ENCODE data around the gene PDIK1L. TPM values are rescaled to one million over a fixed set of nuclear protein-coding genes. Genes with fewer than 3 reads are reported as not detected.

PDIK1L gene
- total and polyA plus RNA-seq, 4 experiments from 2014 or later, result 5.5 to 25.0 (median 14.4) TPM

DNA sequence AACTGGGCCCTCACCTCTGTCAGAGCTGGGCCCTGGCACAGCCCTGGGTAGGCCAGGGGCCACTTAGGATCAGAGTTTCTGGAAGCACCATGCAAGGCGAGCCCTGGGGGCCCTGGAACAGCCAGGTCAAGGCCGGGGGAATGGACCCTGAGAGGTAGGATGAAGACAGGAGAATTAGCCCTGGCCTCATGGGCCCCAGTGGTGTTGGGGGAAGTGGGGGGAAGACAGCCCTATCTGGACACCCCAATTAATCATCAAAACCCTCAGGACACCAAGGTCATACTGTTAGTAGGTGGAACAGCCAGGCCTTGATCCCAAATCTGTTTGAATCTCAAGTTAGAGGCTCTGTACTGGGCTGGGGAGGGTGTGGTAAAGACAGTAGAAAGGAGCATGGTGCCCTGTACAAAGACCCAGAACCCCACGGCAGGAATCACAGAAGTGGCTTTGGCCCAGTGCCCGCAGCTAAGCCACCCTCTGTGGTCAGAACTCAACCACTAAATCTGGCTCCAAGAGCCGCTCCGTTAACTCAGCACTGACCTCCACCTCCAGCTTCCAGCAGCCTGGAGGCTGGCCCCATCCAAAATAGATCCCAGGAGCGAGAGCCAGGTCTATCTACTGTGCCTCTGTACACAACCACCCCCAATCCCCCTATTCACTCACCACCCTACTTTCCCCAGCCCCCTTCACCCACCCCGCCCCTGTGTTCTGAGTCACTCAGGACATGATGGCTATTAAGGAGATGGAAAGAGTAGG lies 30.2 kb upstream of the PDIK1L start:
- H3K9me3 ChIP-seq (ENCODE audit: control insufficient read depth in 1 of 2, low read length in 2 of 2), result no peaks in the 10 kb centered on the region
- ChIA-PET CTCF (ENCODE audit: partially characterized antibody) (no interaction called here), POLR2A (ENCODE audit: partially characterized antibody) (no interaction called here)
- H3K4me1 Mint-ChIP-seq, result no peaks in the 10 kb centered on the region
- no peak overlapping the region for H3K27ac ChIP-seq (ENCODE audit: low read depth, low read length)
- no peaks in the 10 kb centered on the region for H3K36me3 Mint-ChIP-seq
- no peak overlapping the region for H3K4me3 Mint-ChIP-seq
- H3K4me3 ChIP-seq (ENCODE audit: low read length in 2 of 2), result no peak overlapping the region
- no peak overlapping the region for H3K27ac Mint-ChIP-seq
- H3K27me3 Mint-ChIP-seq, result peaks cover 12 to 29% of the 10 kb centered on the region in 2 donors
- peaks cover 4% of the 10 kb centered on the region for H3K27me3 ChIP-seq (ENCODE audit: insufficient read depth, low read length)
- no peaks in the 10 kb centered on the region for H3K4me1 ChIP-seq (ENCODE audit: insufficient read depth, low read length)
- no peak for DNase-seq
- intact Hi-C loops (cut with micrococcal nuclease), result no loop called here
- peaks cover 0 to 3% (median 0%) of the 10 kb centered on the region in 8 donors for H3K9me3 Mint-ChIP-seq
- H3K36me3 ChIP-seq (ENCODE audit: insufficient read depth, low read length), result no peaks in the 10 kb centered on the region

DNA sequence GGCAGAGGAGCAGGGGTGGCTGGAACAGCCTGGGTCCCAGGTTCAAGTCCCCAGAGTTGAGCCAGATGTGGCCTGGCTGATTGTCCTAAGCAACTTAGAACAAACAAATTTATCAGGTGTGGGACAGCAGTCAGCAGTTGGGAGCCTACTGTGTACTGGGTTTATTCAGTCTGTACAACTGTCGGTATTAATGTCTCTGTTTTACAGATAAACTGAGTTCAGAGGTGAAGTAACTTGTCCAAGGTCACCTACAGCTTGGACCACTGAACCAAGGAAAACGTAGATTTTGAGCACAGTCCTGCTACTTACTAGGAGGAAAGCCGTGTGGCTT lies 29.6 kb upstream of the PDIK1L start:
- Histone ChIP-seq H3K27ac (ENCODE audit: low read depth, low read length) (no peak overlapping the region), H3K36me3 (ENCODE audit: insufficient read depth, low read length) (no peaks in the 10 kb centered on the region), H3K4me3 (ENCODE audit: low read length in 2 of 2) (no peak overlapping the region), H3K9me3 (ENCODE audit: control insufficient read depth in 1 of 2, low read length in 2 of 2) (no peaks in the 10 kb centered on the region), H3K4me1 (ENCODE audit: insufficient read depth, low read length) (no peaks in the 10 kb centered on the region), H3K27me3 (ENCODE audit: insufficient read depth, low read length) (peaks cover 4% of the 10 kb centered on the region)
- Mint-ChIP-seq H3K36me3 (no peaks in the 10 kb centered on the region), H3K4me3 (no peak overlapping the region), H3K27me3 (peaks cover 11 to 30% of the 10 kb centered on the region in 2 donors), H3K9me3 (peaks cover 0 to 3% (median 0%) of the 10 kb centered on the region in 8 donors), H3K4me1 (no peaks in the 10 kb centered on the region), H3K27ac (no peak overlapping the region)
- ChIA-PET CTCF (ENCODE audit: partially characterized antibody) (no interaction called here), POLR2A (ENCODE audit: partially characterized antibody) (no interaction called here)
- intact Hi-C loops (cut with micrococcal nuclease), result no loop called here
- DNase-seq, result no peak

DNA sequence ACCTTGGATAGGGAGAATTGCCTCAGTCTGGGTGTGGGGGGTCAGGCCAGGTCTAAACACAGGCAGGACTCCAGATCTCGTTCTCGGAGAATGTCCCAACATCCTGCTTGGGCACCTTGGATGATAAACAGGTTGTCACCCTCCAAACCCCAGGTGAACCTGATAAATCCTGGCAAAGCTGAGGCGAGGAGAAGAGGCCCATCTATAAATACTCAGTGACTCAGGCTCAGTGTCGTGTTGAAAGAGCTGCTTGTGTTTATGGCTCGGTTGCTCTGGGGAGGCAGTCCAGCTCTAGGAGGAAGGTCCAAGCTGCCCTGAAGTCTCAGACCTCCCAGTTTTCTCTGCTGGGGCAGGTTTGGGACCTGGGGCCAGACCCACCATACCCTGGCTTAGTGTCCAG lies 28.4 kb upstream of the PDIK1L start:
- intact Hi-C loops (cut with micrococcal nuclease), result no loop called here
- H3K36me3 ChIP-seq (ENCODE audit: insufficient read depth, low read length), result no peaks in the 10 kb centered on the region
- H3K27ac Mint-ChIP-seq, result no peak overlapping the region
- no peaks in the 10 kb centered on the region for H3K4me1 ChIP-seq (ENCODE audit: insufficient read depth, low read length)
- CTCF ChIA-PET (ENCODE audit: partially characterized antibody), result interaction anchor here (1.9 kb wide), 1 partner anchor 62 kb away, joined by 5 read pairs; no protein-coding TSS in a partner anchor
- POLR2A ChIA-PET (ENCODE audit: partially characterized antibody), result no interaction called here
- no peak for DNase-seq
- no peak overlapping the region for H3K4me3 Mint-ChIP-seq
- peaks cover 10 to 24% of the 10 kb centered on the region in 2 donors for H3K27me3 Mint-ChIP-seq
- H3K9me3 Mint-ChIP-seq, result no peaks in the 10 kb centered on the region
- no peak overlapping the region for H3K27ac ChIP-seq (ENCODE audit: low read depth, low read length)
- peaks cover 4% of the 10 kb centered on the region for H3K27me3 ChIP-seq (ENCODE audit: insufficient read depth, low read length)
- no peaks in the 10 kb centered on the region for H3K4me1 Mint-ChIP-seq
- no peaks in the 10 kb centered on the region for H3K9me3 ChIP-seq (ENCODE audit: control insufficient read depth in 1 of 2, low read length in 2 of 2)
- H3K36me3 Mint-ChIP-seq, result no peaks in the 10 kb centered on the region
- no peak overlapping the region for H3K4me3 ChIP-seq (ENCODE audit: low read length in 2 of 2)

DNA sequence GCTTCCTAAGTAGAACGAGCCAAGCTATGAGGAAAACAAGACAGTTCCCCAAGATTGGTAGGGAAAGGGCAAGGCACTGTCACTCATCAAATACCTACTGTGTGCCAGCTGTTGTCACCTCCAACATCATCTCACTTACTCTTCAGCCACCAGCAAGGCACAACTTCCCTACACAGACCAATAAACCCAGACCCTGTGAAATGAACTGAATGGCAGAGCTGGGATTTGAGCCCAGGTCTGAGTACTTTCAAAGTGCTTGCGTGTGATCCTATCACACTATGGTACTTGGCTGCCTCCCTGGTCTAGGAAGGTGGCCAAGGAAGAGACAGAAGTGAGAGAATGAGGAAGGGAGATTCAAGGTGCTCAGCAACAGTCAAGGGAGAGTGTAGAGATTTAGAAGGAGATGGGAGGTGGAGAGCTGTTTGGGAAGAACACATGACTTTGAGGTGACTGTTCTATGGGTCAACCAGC lies 27.5 kb upstream of the PDIK1L start:
- CTCF ChIA-PET (ENCODE audit: partially characterized antibody), result interaction anchor here (1.0 to 1.9 kb wide), 2 partner anchors 15 to 61 kb away, joined by 3 to 5 read pairs; no protein-coding TSS in a partner anchor
- Histone ChIP-seq H3K4me1 (ENCODE audit: insufficient read depth, low read length) (no peaks in the 10 kb centered on the region), H3K27ac (ENCODE audit: low read depth, low read length) (no peak overlapping the region), H3K36me3 (ENCODE audit: insufficient read depth, low read length) (no peaks in the 10 kb centered on the region), H3K4me3 (ENCODE audit: low read length in 2 of 2) (no peak overlapping the region), H3K27me3 (ENCODE audit: insufficient read depth, low read length) (peaks cover 4% of the 10 kb centered on the region), H3K9me3 (ENCODE audit: control insufficient read depth in 1 of 2, low read length in 2 of 2) (no peaks in the 10 kb centered on the region)
- DNase-seq, result no peak
- intact Hi-C loops (cut with micrococcal nuclease), result no loop called here
- Mint-ChIP-seq H3K4me3 (no peak overlapping the region), H3K27ac (no peak overlapping the region), H3K9me3 (peaks cover 0 to 2% (median 0%) of the 10 kb centered on the region in 8 donors), H3K27me3 (peaks cover 10 to 19% of the 10 kb centered on the region in 2 donors), H3K4me1 (no peaks in the 10 kb centered on the region), H3K36me3 (no peaks in the 10 kb centered on the region)
- POLR2A ChIA-PET (ENCODE audit: partially characterized antibody), result no interaction called here

DNA sequence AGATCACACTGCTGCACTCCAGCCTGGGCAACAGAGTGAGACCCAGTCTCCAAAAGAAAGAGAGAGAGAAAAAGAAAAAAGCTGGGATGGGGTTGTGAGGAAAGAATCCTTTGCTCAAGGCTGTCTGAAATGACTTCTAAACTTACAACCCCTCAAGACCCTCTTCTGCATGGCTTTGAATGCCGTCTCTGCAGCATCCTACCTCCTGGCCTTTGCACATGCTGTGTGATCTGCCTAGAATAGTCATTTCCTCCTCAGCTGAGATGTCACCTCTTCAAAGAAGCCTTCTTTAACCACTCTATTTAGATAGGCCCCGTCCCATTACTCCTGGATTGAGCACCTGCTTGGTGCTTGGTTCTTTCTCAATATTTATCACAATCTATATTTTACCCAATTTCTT lies 26.8 kb upstream of the PDIK1L start:
- H3K4me3 ChIP-seq (ENCODE audit: low read length in 2 of 2), result no peak overlapping the region
- H3K4me1 Mint-ChIP-seq, result no peaks in the 10 kb centered on the region
- H3K36me3 ChIP-seq (ENCODE audit: insufficient read depth, low read length), result no peaks in the 10 kb centered on the region
- H3K27ac Mint-ChIP-seq, result no peak overlapping the region
- intact Hi-C loops (cut with micrococcal nuclease), result no loop called here
- H3K27me3 Mint-ChIP-seq, result peaks cover 11 to 22% of the 10 kb centered on the region in 2 donors
- H3K4me3 Mint-ChIP-seq, result no peak overlapping the region
- peaks cover 0 to 2% (median 0%) of the 10 kb centered on the region in 8 donors for H3K9me3 Mint-ChIP-seq
- H3K27me3 ChIP-seq (ENCODE audit: insufficient read depth, low read length), result peaks cover 4% of the 10 kb centered on the region
- DNase-seq, result no peak
- CTCF ChIA-PET (ENCODE audit: partially characterized antibody), result no interaction called here
- POLR2A ChIA-PET (ENCODE audit: partially characterized antibody), result interaction anchor here (0.6 kb wide), 1 partner anchor 75 kb away, joined by 5 read pairs; no protein-coding TSS in a partner anchor
- H3K36me3 Mint-ChIP-seq, result no peaks in the 10 kb centered on the region
- H3K27ac ChIP-seq (ENCODE audit: low read depth, low read length), result no peak overlapping the region
- no peaks in the 10 kb centered on the region for H3K9me3 ChIP-seq (ENCODE audit: control insufficient read depth in 1 of 2, low read length in 2 of 2)
- no peaks in the 10 kb centered on the region for H3K4me1 ChIP-seq (ENCODE audit: insufficient read depth, low read length)

DNA sequence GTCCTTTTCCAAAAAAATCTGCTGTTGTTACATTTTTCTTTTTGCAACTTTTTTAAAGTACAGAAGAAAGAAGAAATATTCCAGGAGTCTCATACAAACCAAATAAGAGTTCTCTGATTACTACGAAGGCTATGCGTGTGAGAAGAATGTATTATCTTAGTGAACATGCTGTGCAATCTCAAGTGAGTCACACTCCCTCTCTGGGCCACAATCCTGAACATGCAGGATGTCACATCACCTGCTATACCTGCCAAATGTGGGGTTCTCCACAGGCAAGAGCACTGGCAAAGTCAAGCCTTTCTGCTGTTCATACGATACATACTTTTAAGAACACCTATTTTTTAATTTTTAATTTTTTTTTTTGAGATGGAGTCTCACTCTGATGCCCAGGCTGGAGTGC lies 22.5 kb upstream of the PDIK1L start:
- Mint-ChIP-seq H3K27ac (no peak overlapping the region), H3K4me1 (no peaks in the 10 kb centered on the region), H3K36me3 (no peaks in the 10 kb centered on the region), H3K9me3 (peaks cover 0 to 2% (median 0%) of the 10 kb centered on the region in 8 donors), H3K4me3 (no peak overlapping the region), H3K27me3 (peaks cover 17 to 34% of the 10 kb centered on the region in 2 donors)
- POLR2A ChIA-PET (ENCODE audit: partially characterized antibody), result no interaction called here
- intact Hi-C loops (cut with micrococcal nuclease), result no loop called here
- Histone ChIP-seq H3K36me3 (ENCODE audit: insufficient read depth, low read length) (no peaks in the 10 kb centered on the region), H3K9me3 (ENCODE audit: control insufficient read depth in 1 of 2, low read length in 2 of 2) (no peaks in the 10 kb centered on the region), H3K27ac (ENCODE audit: low read depth, low read length) (no peak overlapping the region), H3K4me3 (ENCODE audit: low read length in 2 of 2) (no peak overlapping the region), H3K4me1 (ENCODE audit: insufficient read depth, low read length) (no peaks in the 10 kb centered on the region), H3K27me3 (ENCODE audit: insufficient read depth, low read length) (no peaks in the 10 kb centered on the region)
- DNase-seq, result no peak
- CTCF ChIA-PET (ENCODE audit: partially characterized antibody), result no interaction called here

DNA sequence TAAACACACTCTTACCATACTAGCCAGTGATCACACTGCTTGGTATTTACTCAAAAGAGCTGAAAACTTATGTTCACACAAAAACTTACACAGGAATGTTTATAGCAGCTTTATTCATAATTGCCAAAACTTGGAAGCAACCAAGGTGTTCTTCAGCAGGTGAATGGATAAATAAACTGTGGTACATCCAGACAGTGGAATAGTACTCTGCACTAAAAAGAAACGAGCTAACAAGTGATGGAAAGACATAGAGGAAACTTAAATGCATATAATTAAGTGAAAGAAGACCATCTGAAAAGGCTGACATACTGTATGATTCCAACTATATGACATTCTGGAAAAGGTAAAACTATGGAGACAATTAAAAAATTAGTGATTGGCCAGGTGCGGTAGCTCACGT lies 20.7 kb upstream of the PDIK1L start:
- intact Hi-C loops (cut with micrococcal nuclease), result no loop called here
- DNase-seq, result no peak
- Mint-ChIP-seq H3K4me3 (no peak overlapping the region), H3K27ac (no peak overlapping the region), H3K9me3 (peaks cover 0 to 2% (median 0%) of the 10 kb centered on the region in 8 donors), H3K36me3 (no peaks in the 10 kb centered on the region), H3K27me3 (peaks cover 12 to 24% of the 10 kb centered on the region in 2 donors), H3K4me1 (no peaks in the 10 kb centered on the region)
- Histone ChIP-seq H3K4me1 (ENCODE audit: insufficient read depth, low read length) (no peaks in the 10 kb centered on the region), H3K27me3 (ENCODE audit: insufficient read depth, low read length) (no peaks in the 10 kb centered on the region), H3K36me3 (ENCODE audit: insufficient read depth, low read length) (no peaks in the 10 kb centered on the region), H3K4me3 (ENCODE audit: low read length in 2 of 2) (no peak overlapping the region), H3K9me3 (ENCODE audit: control insufficient read depth in 1 of 2, low read length in 2 of 2) (no peaks in the 10 kb centered on the region), H3K27ac (ENCODE audit: low read depth, low read length) (no peak overlapping the region)
- ChIA-PET POLR2A (ENCODE audit: partially characterized antibody) (no interaction called here), CTCF (ENCODE audit: partially characterized antibody) (interaction anchor here (0.7 kb wide), 2 partner anchors 32 to 54 kb away, joined by 3 read pairs; no protein-coding TSS in a partner anchor)
